Activated T-cell treated with anti-CD3 and anti-CD28 coated beads, Interleukin-2, amount 50 U/mL, for 72 hours (primary cell): ENCODE measurements around the gene TTC3. TPM values are rescaled to one million over a fixed set of nuclear protein-coding genes. Genes with fewer than 3 reads are reported as not detected.
"Not testable (repeated sequence)": the region's sequence is repeated elsewhere in the genome, so short reads cannot be mapped to it uniquely, and the experiment has no call there.

Experiments used
- ATAC-seq, 2 donors: fragments of 150-1000 bp; cut with Tn5 transposase; replicated peaks in 1 of 2; 2 replicates each; pipeline ENCODE4 v1.10.0; 2021; ENCODE audit warnings: moderate library complexity in 2 of 2, mild to moderate bottlenecking in 1 of 2
- DNase-seq, 2 donors: peaks; one replicate each; pipeline ENCODE4 v3.0.0; 2021 to 2022; ENCODE audit warnings: mixed read lengths in 1 of 2
- H3K27ac Mint-ChIP-seq: one replicate; pipeline ENCODE4 v1.8.0; 2022; ENCODE audit warnings: mild to moderate bottlenecking, moderate library complexity, mixed read lengths
- H3K27me3 Mint-ChIP-seq: one replicate; pipeline ENCODE4 v1.8.0; 2022; ENCODE audit warnings: low read depth, mixed read lengths
- H3K36me3 Mint-ChIP-seq, 2 donors: one replicate each; pipeline ENCODE4 v1.8.0; 2022; ENCODE audit warnings: mixed read lengths in 2 of 2, mild to moderate bottlenecking in 1 of 2; ENCODE audit not compliant: insufficient read depth in 2 of 2
- H3K4me1 Mint-ChIP-seq: one replicate; pipeline ENCODE4 v1.8.0; 2022; ENCODE audit warnings: low read depth, mixed read lengths
- H3K4me3 Mint-ChIP-seq, 2 donors: one replicate each; pipeline ENCODE4 v1.8.0; 2022; ENCODE audit warnings: mild to moderate bottlenecking in 2 of 2, mixed read lengths in 2 of 2, moderate library complexity in 2 of 2
- H3K9me3 Mint-ChIP-seq, 2 donors: one replicate each; pipeline ENCODE4 v1.8.0; 2022; ENCODE audit warnings: mixed read lengths in 2 of 2
- total RNA-seq, 2 donors: library from RNA; stranded (reverse); gene quantifications; one replicate each; pipeline ENCODE4 v1.2.3, GENCODE V29; 2022

Gene TTC3, protein sequence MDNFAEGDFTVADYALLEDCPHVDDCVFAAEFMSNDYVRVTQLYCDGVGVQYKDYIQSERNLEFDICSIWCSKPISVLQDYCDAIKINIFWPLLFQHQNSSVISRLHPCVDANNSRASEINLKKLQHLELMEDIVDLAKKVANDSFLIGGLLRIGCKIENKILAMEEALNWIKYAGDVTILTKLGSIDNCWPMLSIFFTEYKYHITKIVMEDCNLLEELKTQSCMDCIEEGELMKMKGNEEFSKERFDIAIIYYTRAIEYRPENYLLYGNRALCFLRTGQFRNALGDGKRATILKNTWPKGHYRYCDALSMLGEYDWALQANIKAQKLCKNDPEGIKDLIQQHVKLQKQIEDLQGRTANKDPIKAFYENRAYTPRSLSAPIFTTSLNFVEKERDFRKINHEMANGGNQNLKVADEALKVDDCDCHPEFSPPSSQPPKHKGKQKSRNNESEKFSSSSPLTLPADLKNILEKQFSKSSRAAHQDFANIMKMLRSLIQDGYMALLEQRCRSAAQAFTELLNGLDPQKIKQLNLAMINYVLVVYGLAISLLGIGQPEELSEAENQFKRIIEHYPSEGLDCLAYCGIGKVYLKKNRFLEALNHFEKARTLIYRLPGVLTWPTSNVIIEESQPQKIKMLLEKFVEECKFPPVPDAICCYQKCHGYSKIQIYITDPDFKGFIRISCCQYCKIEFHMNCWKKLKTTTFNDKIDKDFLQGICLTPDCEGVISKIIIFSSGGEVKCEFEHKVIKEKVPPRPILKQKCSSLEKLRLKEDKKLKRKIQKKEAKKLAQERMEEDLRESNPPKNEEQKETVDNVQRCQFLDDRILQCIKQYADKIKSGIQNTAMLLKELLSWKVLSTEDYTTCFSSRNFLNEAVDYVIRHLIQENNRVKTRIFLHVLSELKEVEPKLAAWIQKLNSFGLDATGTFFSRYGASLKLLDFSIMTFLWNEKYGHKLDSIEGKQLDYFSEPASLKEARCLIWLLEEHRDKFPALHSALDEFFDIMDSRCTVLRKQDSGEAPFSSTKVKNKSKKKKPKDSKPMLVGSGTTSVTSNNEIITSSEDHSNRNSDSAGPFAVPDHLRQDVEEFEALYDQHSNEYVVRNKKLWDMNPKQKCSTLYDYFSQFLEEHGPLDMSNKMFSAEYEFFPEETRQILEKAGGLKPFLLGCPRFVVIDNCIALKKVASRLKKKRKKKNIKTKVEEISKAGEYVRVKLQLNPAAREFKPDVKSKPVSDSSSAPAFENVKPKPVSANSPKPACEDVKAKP (N-terminal part only)
- total RNA-seq = 10 to 100 TPM; 62.4 to 65.8 TPM

DNA sequence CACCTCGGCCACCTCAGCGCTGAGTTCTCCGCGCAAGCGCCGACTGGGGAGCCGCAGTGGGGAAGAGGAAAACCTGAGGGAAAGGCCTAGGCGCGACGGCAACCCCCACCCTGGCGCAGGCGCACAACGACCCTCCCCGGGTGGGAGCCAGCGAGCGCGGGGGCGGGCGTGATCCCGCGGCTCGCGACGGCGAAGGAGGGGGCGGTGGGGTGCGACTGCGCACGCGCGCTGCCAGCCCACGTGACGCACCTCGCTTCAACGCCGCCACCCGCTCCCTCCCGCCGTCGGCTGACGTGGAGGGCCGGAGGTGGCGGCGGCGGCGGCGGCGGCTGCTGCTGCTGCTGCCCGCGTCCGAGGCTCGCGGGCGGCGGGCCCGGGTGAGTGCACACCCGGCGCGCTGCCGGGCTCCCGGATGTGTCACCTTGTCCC, at the start of gene TTC3, which contains the start of gene PIGP:
TSS of gene TTC3 (plus strand) at position 267 of the 429 bp plus-strand sequence. CDS start 14,004 bp downstream, outside the sequence.
TSS of gene PIGP (minus strand) at position 84 of the 429 bp plus-strand sequence. CDS start 556 bp downstream, outside the sequence.
- Mint-ChIP-seq H3K27ac (peak within 1 kb of the TSS; percentile 92), H3K36me3 (peaks cover 4 to 18% of the 10 kb centered on the region in 2 donors), H3K4me1 (peaks cover 62% of the 10 kb centered on the region), H3K9me3 (no peaks in the 10 kb centered on the region), H3K27me3 (no peaks in the 10 kb centered on the region), H3K4me3 (peak within 1 kb of the TSS; percentile 87 to 95)
- DNase-seq (peak; percentile 96 to 98), ATAC-seq (peak; percentile 79 to 83)

DNA sequence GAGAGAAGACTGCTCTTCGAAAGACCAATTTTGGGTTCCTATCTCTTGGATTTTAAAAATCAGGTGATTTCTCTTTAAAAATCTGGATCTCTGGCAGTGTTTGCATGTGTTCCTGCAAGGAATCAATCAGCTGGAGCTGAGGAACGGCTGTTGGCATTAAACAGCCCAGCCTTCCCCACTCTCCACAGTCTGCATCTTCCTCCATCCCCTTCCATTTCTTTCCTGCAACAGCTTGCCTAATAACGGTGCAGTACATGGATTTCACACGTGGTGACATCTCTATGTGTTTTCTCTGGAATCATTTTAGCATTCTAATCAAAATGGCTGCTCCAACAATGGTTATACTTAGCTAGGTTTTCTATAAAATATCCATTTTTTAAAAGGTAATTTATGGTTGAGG, 46.6 kb upstream of the TTC3 start:
- DNase-seq = no peak
- no peaks in the 10 kb centered on the region for H3K9me3 Mint-ChIP-seq
- peaks cover 8% of the 10 kb centered on the region for H3K27me3 Mint-ChIP-seq
- H3K4me3 Mint-ChIP-seq = no peak overlapping the region
- H3K36me3 Mint-ChIP-seq = no peaks in the 10 kb centered on the region
- no peaks in the 10 kb centered on the region for H3K4me1 Mint-ChIP-seq
- ATAC-seq = no peak
- H3K27ac Mint-ChIP-seq = no peak overlapping the region

DNA sequence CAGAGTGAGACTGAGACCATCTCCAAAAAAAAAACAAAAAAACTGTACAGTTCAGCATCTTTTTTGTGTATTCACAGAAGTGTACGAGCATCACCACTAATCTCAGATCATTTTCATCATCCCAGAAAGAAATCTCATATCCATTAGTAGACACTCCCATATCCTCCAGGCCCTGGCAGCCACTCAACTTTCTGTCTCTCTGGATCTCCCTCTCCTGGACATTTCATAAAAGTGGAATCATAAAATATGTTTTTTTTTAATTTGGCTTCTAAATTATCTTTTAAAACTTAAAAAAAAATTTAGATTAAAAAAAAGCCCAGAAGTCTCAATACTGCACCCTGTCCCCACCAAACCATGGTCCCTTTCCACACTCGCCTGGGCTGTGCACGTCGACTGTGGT, 44.5 kb upstream of the TTC3 start:
- ATAC-seq (no peak), DNase-seq (no peak)
- H3K27me3 Mint-ChIP-seq = peaks cover 8% of the 10 kb centered on the region
- H3K36me3 Mint-ChIP-seq = no peaks in the 10 kb centered on the region
- H3K27ac Mint-ChIP-seq = no peak overlapping the region
- no peak overlapping the region for H3K4me3 Mint-ChIP-seq
- peaks cover 6% of the 10 kb centered on the region for H3K4me1 Mint-ChIP-seq
- no peaks in the 10 kb centered on the region for H3K9me3 Mint-ChIP-seq

DNA sequence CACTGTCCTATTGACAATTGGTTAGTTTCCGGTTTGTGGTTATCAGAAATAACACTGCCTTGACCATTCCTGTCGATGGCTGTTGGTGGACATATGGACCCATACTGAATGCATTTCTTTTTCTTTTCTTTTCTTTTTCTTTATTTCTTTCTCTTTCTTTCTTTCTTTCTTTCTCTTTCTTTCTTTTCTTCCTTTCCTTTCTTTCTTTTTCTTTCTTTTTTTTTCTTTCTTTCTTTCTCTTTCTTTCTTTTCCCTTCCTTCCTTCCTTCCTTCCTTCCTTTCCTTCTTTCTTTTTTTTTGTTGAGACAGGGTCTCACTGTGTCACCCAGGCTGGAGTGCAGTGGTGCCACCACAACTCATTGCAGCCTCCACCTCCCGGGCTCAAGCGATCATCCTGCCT, 42.2 kb upstream of the TTC3 start:
- Mint-ChIP-seq H3K27ac (no peak overlapping the region), H3K4me3 (no peak overlapping the region), H3K27me3 (peaks cover 8% of the 10 kb centered on the region), H3K4me1 (peaks cover 6% of the 10 kb centered on the region), H3K9me3 (no peaks in the 10 kb centered on the region), H3K36me3 (no peaks in the 10 kb centered on the region)
- ATAC-seq (no peak), DNase-seq (no peak)

DNA sequence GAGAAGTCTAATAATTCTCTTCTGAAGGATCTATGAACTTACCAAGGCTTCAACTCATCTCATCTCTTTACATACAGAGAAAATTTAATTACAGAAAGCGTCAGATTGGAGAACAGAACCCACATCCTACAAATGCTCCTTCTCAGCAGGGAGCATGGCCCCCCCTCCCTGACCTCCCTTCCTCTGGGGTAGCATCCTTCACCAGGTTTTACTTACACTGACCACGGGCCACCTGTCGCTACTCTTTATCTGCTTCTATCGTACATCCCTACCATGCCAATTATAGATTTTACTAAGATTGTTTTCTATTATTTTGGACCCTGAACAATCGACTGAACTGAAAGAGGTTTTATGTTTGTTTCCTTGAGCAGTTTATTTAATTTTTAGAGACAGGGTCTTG, 40.8 kb upstream of the TTC3 start:
- no peaks in the 10 kb centered on the region for H3K27me3 Mint-ChIP-seq
- peaks cover 6% of the 10 kb centered on the region for H3K4me1 Mint-ChIP-seq
- no peak overlapping the region for H3K4me3 Mint-ChIP-seq
- no peak for ATAC-seq
- H3K27ac Mint-ChIP-seq = no peak overlapping the region
- H3K36me3 Mint-ChIP-seq = no peaks in the 10 kb centered on the region
- H3K9me3 Mint-ChIP-seq = no peaks in the 10 kb centered on the region
- DNase-seq = no peak

DNA sequence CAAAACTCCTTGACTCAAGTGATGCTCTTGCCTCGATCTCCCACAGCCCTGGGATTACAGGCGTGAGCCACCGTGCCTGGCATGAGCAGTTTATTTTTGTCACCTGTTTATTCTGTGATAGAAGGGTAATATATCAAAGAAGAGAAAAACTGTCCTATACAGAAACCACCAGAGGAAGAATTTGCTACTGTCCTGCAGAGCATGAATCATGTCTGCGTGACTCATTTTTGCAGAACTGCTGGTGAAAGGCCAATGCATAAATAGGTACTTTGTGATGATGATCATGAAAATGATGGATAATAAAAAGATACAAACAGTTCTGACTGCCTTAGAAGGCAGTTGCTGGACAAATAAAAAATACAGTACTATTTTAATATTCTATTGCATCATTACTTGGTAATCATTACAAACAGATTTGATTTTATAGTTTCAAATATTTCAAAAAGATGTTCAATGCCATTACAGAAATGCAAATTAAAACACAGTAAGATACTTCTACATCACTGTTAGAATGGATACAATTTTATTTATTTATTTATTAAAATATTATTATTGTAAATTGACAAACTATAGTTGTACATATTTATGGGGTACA, 40.1 kb upstream of the TTC3 start:
- Mint-ChIP-seq H3K27me3 (no peaks in the 10 kb centered on the region), H3K4me3 (no peak overlapping the region), H3K4me1 (peaks cover 6% of the 10 kb centered on the region), H3K27ac (no peak overlapping the region), H3K36me3 (no peaks in the 10 kb centered on the region), H3K9me3 (no peaks in the 10 kb centered on the region)
- ATAC-seq (peak in 1 of 2 donors; percentile 44), DNase-seq (no peak)

DNA sequence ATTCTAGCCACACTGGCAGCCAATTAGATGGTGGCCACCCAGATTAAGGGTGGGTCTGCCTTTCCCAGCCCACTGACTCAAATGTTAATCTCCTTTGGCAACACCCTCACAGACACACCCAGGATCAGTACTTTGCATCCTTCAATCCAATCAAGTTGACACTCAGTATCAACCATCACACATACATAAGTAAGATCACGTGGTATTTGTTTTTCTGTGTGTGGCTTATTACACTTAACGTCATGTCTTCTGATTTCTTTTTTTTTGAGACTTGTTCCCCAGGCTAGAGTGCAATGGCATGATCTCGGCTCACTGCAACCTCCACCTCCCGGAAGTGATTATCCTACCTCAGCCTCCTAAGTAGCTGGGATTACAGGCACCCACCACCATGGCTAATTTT, 38.7 kb upstream of the TTC3 start:
- H3K4me3 Mint-ChIP-seq, ATAC-seq, H3K36me3 Mint-ChIP-seq, H3K27ac Mint-ChIP-seq, H3K9me3 Mint-ChIP-seq, H3K4me1 Mint-ChIP-seq, H3K27me3 Mint-ChIP-seq, DNase-seq: not testable (repeated sequence)

DNA sequence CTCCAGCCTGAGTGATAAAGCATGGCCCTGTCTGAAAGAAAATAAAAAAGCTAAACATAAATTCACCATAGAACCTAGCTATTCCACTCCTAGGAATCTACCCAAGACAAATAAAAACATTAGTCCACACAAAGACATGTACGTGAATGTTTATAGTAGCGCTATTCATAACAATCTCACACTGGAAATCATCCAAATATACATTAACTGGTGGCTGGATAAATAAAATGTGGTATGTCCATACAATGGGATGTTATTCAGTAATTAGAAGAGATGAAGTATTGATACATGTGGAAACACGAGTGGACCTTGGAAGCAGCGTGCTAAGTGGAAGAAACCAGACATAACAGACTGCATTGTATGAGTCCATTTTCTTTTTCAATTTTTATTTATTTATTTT, 36.9 kb upstream of the TTC3 start:
- ATAC-seq = no peak
- H3K27ac Mint-ChIP-seq = no peak overlapping the region
- H3K4me3 Mint-ChIP-seq = no peak overlapping the region

DNA sequence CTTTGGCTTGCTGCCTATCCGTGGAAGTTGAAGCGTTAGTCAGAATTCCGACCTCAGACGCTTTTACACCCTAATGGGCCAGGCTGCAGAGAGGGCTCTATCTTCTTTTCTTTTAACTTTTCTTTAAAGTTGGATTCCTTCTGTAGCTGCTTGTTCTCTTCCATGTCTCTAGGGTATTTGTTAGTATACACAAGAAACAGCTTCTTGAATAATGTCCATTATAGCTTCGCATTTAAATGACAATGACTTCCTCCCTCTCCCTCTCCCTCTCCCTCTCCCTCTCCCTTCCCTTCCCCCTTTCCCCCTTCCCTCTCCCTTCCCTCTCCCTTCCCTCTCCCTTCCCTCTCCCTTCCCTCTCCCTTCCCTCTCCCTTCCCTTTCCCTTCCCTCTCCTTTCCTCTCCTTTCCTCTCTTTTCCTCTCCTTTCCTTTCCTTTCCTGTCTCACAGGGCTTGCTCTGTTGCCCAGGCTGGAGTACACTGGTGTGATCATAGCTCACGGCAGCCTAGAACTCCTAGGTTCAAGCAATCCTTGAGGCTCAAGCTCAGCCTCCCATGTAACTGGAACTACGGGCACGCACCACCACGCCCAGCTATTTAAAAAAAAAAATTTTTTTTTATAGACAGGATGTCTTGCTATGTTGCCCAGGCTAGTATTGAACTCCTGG, 33.5 kb upstream of the TTC3 start:
- DNase-seq (no peak), ATAC-seq (no peak)
- Mint-ChIP-seq H3K4me1 (peaks cover under 1% of the 10 kb centered on the region), H3K27ac (no peak overlapping the region), H3K9me3 (no peaks in the 10 kb centered on the region), H3K36me3 (no peaks in the 10 kb centered on the region), H3K4me3 (no peak overlapping the region), H3K27me3 (no peaks in the 10 kb centered on the region)

More for the DNA sequence above, 36.9 kb upstream of the TTC3 start:
- no peaks in the 10 kb centered on the region for H3K36me3 Mint-ChIP-seq
- no peaks in the 10 kb centered on the region for H3K27me3 Mint-ChIP-seq
- peaks cover 6% of the 10 kb centered on the region for H3K4me1 Mint-ChIP-seq
- no peak for DNase-seq
- no peaks in the 10 kb centered on the region for H3K9me3 Mint-ChIP-seq

DNA sequence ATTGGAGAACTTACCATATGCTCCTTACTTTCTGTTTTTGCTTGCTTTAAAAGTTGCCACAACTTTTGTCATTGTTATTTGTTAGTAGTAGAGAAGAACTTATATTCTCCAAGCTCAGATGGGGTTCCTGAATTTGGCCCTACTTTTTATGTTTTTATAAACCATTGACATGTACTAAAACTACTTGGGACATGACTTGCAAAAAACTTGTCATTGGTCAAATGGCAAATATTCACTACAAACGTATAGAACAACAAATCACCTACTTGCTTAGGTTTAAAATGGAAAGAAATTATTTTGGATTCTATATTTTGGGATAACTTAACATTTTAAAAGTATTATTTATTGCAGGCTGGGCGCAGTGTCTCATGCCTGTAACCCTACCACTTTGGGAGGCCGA, 32.8 kb upstream of the TTC3 start:
- Mint-ChIP-seq H3K27ac (no peak overlapping the region), H3K9me3 (no peaks in the 10 kb centered on the region), H3K36me3 (no peaks in the 10 kb centered on the region), H3K4me1 (peaks cover 7% of the 10 kb centered on the region), H3K4me3 (no peak overlapping the region), H3K27me3 (no peaks in the 10 kb centered on the region)
- ATAC-seq = no peak
- no peak for DNase-seq

DNA sequence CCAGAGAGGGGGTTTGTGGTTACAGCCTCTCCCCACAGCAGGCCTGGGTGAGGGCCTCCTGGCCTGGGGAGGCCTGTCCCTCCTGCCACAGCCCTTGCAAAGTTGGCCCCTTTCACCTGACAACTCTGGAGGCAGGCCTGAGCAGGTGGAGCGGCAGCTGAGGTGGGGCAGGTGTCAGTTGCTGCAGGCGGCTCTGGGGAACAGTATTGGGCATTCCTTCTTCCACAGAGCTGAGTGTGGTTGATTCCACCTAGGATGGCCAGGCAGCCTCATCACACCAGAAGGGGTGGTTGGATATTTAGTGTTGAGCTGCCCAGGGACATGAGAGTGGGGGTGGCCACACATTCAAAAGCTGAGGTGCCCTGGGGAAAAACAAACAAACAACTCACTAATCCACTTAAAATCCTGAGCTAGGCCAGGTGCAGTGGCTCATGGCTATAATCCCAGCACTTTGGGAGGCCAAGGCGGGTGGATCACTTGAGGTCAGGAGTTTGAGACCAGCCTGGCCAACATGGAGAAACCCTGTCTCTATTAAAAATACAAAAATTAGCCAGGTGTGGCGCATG, 31.3 kb upstream of the TTC3 start:
- ATAC-seq (no peak), DNase-seq (no peak)
- Mint-ChIP-seq H3K27ac (no peak overlapping the region), H3K4me3 (no peak overlapping the region), H3K9me3 (no peaks in the 10 kb centered on the region), H3K4me1 (peaks cover 7% of the 10 kb centered on the region), H3K36me3 (no peaks in the 10 kb centered on the region), H3K27me3 (no peaks in the 10 kb centered on the region)

DNA sequence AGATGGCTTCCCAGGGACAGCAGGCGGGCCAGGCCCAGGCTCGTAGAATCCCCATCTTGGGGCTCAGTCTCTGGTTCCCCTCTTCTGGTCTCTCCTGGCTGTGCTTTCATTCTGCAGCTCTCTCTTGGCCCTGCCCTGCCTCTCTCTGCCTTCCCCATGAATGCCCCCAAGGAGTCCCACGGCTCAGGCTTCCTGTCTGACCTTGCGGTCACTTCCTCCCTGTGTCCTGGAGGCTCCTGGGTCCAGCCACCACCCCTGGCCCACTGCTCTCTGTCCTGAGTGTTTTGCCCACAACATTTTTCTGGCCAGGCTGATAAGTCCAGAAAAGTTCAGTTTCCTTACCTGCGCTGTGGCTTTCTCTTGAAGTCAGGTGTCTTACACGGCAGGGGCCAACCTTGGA, 29.2 kb upstream of the TTC3 start:
- Mint-ChIP-seq H3K36me3 (no peaks in the 10 kb centered on the region), H3K27ac (no peak overlapping the region), H3K27me3 (no peaks in the 10 kb centered on the region), H3K4me1 (peaks cover 7% of the 10 kb centered on the region), H3K9me3 (no peaks in the 10 kb centered on the region), H3K4me3 (no peak overlapping the region)
- ATAC-seq (no peak), DNase-seq (no peak)
